Pancreas (tissue), 10 donors: ENCODE data around the gene WLS. TPM values are rescaled to one million over a fixed set of nuclear protein-coding genes. Genes with fewer than 3 reads are reported as not detected.

Experiments
- ATAC-seq, 4 donors: fragments of 200-7000 bp; cut with Tn5 transposase; one replicate each; pipeline versions ENCODE4 v1.8.0 to v1.9.1; 2020; ENCODE audit warnings: mild to moderate bottlenecking in 4 of 4, moderate library complexity in 4 of 4
- DNase-seq, 6 donors: peaks; one replicate each; pipeline ENCODE4 v3.0.0-alpha.2; 2020
- FAIRE-seq: peaks from 2 replicates; lab custom pipeline; 2012; peaks lifted over from hg19 to GRCh38; lab: Jason Lieb, UNC
- H3K27ac ChIP-seq, 4 donors: fragments of 200-600 bp; sonication (generic); 1 replicate in 3 of 4; 2 replicates in 1 of 4; pipeline versions ENCODE4 v1.5.0 to v1.8.0; 2020
- H3K27me3 ChIP-seq, 4 donors: fragments of 200-600 bp; one replicate each; pipeline ENCODE4 v1.8.0; 2021
- H3K36me3 ChIP-seq, 3 donors: fragments of 200-600 bp; sonication (generic) in 1 of 3; one replicate each; pipeline versions ENCODE4 v1.5.0 to v1.8.0; 2020 to 2021
- H3K4me1 ChIP-seq, 3 donors: fragments of 200-600 bp; one replicate each; pipeline ENCODE4 v1.8.0; 2021
- H3K4me3 ChIP-seq, 4 donors: fragments of 200-600 bp; sonication (generic) in 2 of 4; one replicate each; pipeline versions ENCODE4 v1.5.0 to v1.8.0; 2020 to 2021
- H3K9me3 ChIP-seq, 4 donors: fragments of 200-600 bp; one replicate each; pipeline ENCODE4 v1.8.0; 2021
- WGBS, 2 donors: extraction: QIAGEN DNeasy Blood & Tissue Kit; methylation state at CpG; one replicate each; pipeline ENCODE4 v1.1.7; 2013; 5-methylcytosine and 5-hydroxymethylcytosine counted together
- intact Hi-C, 3 donors: fragments of 100-400 bp; cut with DNase I; formaldehyde crosslinking; loops; one replicate each; pipeline versions ENCODE4 v1.11.1 to v1.14.2; 2022
- polyA plus RNA-seq, 2 donors: library from polyadenylated mRNA; stranded (reverse); fragments of 200-250 nt; gene quantifications; one replicate each; pipeline ENCODE4 v1.2.3, GENCODE V29; 2013
- total RNA-seq, 6 donors: library from RNA; stranded (reverse); fragmentation: NEBNext Ultra II Directional in 4 of 6; extraction: Animal tissue kit (Norgen Biotek cat#: 25700) in 4 of 6; gene quantifications; one replicate each; pipeline versions ENCODE4 v1.2.1 to v1.2.4, GENCODE V29; 2021 to 2023
- TF ChIP-seq, protein P1 (sequence below), 4 donors: fragments of 200-600 bp; sonication (generic) in 3 of 4; IDR thresholded peaks; one replicate each; pipeline versions ENCODE4 v1.5.0 to v1.8.0; 2021; ENCODE audit warnings: antibody characterized with exemption in 4 of 4
- donor health status: healthy with polysubstance abuse.
- donor health status: DM: no; HTN: no; CAD: no; lungs with moderate emphysema.
- donor health status: DM: no; HTN: no; CAD: no.
- donor health status: control.
- donor health status: control.
- donor health status: Bipolar disorder and iron deficiency.
- donor health status: DM: yes; HTN: yes; CAD: no.
- donor health status: DM: no; HTN: no; CAD: no.
- donor health status: DM: no; HTN: no; CAD: no.
- donor health status: DM: yes; HTN: yes; CAD: no.

The WLS gene
- total and polyA plus RNA-seq, 8 donors = 32.5 to 121 (median 68.8) TPM

DNA sequence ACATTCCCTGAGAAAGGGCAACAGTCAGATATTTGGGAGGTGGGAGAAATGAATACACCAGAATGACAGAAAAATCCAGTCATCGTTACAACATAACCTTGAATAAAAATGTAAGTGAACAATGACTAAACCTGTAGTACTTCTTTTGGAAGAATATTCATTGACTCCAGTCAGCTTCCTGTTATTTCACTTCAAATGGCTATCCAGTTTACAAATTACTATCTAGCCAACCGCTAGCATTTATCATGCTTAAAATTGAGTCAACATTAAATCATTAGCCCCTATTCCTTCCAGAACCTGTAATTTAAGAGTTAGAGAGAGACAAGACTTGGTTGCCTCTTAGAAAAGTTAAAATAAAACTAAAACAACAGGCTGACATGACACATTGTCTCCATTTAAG, 33.6 kb downstream of the WLS start:
- no peaks in the 10 kb centered on the region for H3K36me3 ChIP-seq
- no peak overlapping the region for H3K4me3 ChIP-seq
- peaks cover 41 to 61% (median 56%) of the 10 kb centered on the region in 3 donors for H3K4me1 ChIP-seq
- intact Hi-C loops = no loop called here
- ATAC-seq = peak in 3 of 4 donors; percentile 25 to 35 (median 32)
- H3K9me3 ChIP-seq = no peaks in the 10 kb centered on the region
- 17 to 23% methylated on average over 2 of the region's 2 CpGs for WGBS, 2 donors
- TF ChIP-seq, protein P1, sequence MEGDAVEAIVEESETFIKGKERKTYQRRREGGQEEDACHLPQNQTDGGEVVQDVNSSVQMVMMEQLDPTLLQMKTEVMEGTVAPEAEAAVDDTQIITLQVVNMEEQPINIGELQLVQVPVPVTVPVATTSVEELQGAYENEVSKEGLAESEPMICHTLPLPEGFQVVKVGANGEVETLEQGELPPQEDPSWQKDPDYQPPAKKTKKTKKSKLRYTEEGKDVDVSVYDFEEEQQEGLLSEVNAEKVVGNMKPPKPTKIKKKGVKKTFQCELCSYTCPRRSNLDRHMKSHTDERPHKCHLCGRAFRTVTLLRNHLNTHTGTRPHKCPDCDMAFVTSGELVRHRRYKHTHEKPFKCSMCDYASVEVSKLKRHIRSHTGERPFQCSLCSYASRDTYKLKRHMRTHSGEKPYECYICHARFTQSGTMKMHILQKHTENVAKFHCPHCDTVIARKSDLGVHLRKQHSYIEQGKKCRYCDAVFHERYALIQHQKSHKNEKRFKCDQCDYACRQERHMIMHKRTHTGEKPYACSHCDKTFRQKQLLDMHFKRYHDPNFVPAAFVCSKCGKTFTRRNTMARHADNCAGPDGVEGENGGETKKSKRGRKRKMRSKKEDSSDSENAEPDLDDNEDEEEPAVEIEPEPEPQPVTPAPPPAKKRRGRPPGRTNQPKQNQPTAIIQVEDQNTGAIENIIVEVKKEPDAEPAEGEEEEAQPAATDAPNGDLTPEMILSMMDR (IDR thresholded peaks at IDR 0.05) = no peak
- H3K27ac ChIP-seq = peak overlapping the region in 2 of 4 donors; percentile 70 to 79
- peak; percentile 59 for FAIRE-seq
- no peak for DNase-seq
- no peaks in the 10 kb centered on the region for H3K27me3 ChIP-seq

DNA sequence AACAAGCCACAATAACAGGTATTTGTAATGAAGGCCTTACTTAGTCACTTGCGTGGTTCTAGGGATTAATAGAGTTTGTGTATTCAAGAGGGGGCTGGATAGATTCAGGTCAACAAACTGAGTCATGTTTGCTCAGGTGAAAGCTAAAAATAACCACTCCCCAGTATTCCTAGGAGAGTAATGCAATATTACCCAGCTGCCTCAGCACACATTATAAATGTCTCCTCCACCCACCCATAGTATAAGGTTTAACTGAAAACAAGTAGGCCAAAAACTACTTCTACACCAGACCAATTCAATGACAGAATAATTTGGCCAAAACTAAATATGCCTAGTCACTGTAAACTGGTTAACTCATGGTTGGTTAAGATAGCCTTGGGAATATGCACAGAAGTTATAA, 34.4 kb downstream of the WLS start:
- H3K36me3 ChIP-seq = no peaks in the 10 kb centered on the region
- peak overlapping the region; percentile 36 to 79 (median 58) for H3K27ac ChIP-seq
- no peaks in the 10 kb centered on the region for H3K9me3 ChIP-seq
- no peak overlapping the region for H3K4me3 ChIP-seq
- H3K27me3 ChIP-seq = no peaks in the 10 kb centered on the region
- DNase-seq = peak in 2 of 6 donors; percentile 20 to 39
- TF ChIP-seq, protein P1 (IDR thresholded peaks at IDR 0.05) = no peak
- WGBS, 2 donors = 21 to 31% methylated on average over 1 of the region's 1 CpG
- peak; percentile 94 to 96 (median 95) for ATAC-seq
- no peak for FAIRE-seq
- H3K4me1 ChIP-seq = peaks cover 41 to 61% (median 56%) of the 10 kb centered on the region in 3 donors
- intact Hi-C loops = no loop called here

DNA sequence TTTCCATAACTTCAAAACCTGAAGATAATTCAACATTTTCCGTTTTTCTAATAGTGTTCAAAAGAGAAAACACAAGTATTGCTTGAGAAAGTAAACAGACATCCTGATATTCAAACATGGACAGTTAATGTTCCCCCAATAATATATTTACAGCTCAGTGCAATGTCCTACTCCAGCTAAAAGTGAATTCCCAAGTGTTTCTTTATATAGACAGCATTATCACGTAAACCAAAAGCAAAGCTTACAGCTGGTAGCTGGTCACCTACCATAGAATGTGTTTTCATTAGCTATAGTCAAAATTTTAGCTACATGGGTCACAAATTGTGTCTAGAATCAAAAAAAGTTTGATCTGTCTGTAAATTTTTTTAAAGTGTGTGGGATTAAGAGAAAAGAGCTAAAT, 34.9 kb downstream of the WLS start:
- Histone ChIP-seq H3K36me3 (no peaks in the 10 kb centered on the region), H3K4me1 (peaks cover 41 to 61% (median 56%) of the 10 kb centered on the region in 3 donors), H3K27me3 (no peaks in the 10 kb centered on the region), H3K4me3 (no peak overlapping the region), H3K9me3 (no peaks in the 10 kb centered on the region), H3K27ac (peak overlapping the region; percentile 11 to 79 (median 58))
- TF ChIP-seq, protein P1 (IDR thresholded peaks at IDR 0.05) = no peak
- 30 to 36% methylated on average over 2 of the region's 2 CpGs for WGBS, 2 donors
- intact Hi-C loops = no loop called here
- no peak for FAIRE-seq
- ATAC-seq = peak; percentile 2 to 21 (median 7)
- DNase-seq = no peak

DNA sequence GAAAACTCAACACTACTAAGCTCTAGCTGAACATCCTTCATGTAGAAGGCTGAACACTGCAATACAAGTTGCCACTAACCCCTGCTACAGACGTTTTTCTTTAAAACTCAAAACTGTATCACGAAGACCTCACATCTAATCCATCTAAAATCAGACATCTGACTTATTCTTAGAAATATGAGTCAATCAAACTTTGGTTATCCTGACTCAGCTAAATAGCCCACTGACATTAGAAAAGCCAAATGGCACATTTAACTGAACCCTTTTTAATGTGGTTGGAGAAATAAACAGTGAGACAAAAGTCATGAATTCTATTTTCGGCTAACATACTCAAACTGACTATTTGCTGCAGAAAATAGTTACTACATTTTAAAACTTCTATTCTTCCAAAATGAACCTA, 35.6 kb downstream of the WLS start:
- Histone ChIP-seq H3K4me1 (peaks cover 41 to 53% (median 53%) of the 10 kb centered on the region in 3 donors), H3K9me3 (no peaks in the 10 kb centered on the region), H3K4me3 (no peak overlapping the region), H3K27ac (peak overlapping the region in 2 of 4 donors; percentile 70 to 79), H3K36me3 (no peaks in the 10 kb centered on the region), H3K27me3 (no peaks in the 10 kb centered on the region)
- 42 to 55% methylated on average over 3 of the region's 3 CpGs for WGBS, 2 donors
- intact Hi-C loops = no loop called here
- FAIRE-seq (no peak), ATAC-seq (no peak), DNase-seq (no peak)
- TF ChIP-seq, protein P1 (IDR thresholded peaks at IDR 0.05) = no peak

DNA sequence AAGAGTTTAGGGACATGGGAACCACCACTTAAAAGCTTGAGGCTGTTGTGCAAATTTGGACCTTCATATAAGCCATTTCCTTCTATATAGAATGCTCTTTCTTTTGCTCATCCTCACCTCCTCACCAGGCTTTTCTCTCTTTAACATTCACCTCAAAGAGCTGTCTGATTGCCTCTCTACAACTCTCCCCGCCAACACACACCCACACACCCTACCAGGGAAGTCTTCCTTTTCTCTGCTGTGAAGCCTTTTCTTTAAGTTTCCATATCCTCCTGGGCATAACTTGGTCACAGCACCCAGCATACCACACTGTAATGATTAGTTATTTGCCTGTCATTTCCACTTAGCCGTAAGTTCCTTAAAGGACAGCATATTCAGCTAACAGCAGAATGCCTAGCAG, 40.6 kb downstream of the WLS start:
- TF ChIP-seq, protein P1 (IDR thresholded peaks at IDR 0.05) = no peak
- Histone ChIP-seq H3K4me1 (peaks cover 11 to 12% (median 11%) of the 10 kb centered on the region in 3 donors), H3K36me3 (peaks cover 0 to 15% (median 4%) of the 10 kb centered on the region in 3 donors), H3K9me3 (no peaks in the 10 kb centered on the region), H3K4me3 (no peak overlapping the region), H3K27me3 (no peaks in the 10 kb centered on the region), H3K27ac (no peak overlapping the region)
- no peak for DNase-seq
- 91 to 93% methylated on average over 2 of the region's 2 CpGs for WGBS, 2 donors
- intact Hi-C loops = no loop called here
- no peak for FAIRE-seq
- no peak for ATAC-seq
